Measurements from ENCODE around the gene GRAMD2A. TPM values are rescaled to one million over a fixed set of nuclear protein-coding genes. Genes with fewer than 3 reads are reported as not detected.

The GRAMD2A gene
- total and polyA plus RNA-seq, 10 of the 15 experiments (the other 5 are each of a cell fraction or from before 2014, with no cell fraction given): 0.02 to 0.35 TPM; not detected in 8

DNA sequence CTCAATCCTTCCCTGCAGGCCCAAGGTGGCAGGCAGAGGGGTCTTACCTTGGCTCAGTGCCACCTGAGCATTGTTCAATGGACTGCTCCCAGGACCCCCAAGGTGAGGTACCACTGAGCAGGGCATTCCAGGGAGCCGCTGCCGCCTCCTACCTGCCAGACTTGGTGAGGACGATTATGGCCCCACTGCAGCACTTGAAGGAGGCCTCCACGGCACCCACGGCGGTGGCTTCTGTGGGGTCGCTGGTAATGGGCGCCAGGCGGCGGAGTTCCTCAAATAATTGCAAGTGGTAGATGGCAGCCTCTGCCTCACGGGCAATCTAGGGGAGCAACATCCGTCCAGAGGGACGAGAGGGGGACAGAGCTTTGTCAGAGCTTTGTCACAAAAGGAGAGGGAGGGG lies 4.7 kb upstream of the GRAMD2A start:
- in situ Hi-C loops (cut with MboI): no loop called here
- DNase-seq (ENCODE audit: low read depth, low spot score) (no peak), FAIRE-seq (no peak), ATAC-seq (no peak)
- POLR2A ChIA-PET: interaction anchor here (0.5 kb wide), 1 partner anchor 20 kb away, joined by 4 read pairs; no protein-coding TSS in a partner anchor
- RAD21 ChIA-PET (ENCODE audit: unreplicated experiment): interaction anchor here (1.0 kb wide), 1 partner anchor 24 kb away, joined by 4 read pairs; no protein-coding TSS in a partner anchor
- Histone ChIP-seq H3K4me1 (ENCODE audit: control insufficient read depth, insufficient read depth, low read length) (no peaks in the 10 kb centered on the region), H3K27me3 (replicated peaks in 1 of 2; ENCODE audit: control insufficient read depth in 2 of 2, insufficient read depth in 2 of 2, low read length in 1 of 2) (no peaks in the 10 kb centered on the region), H4K20me1 (ENCODE audit: control insufficient read depth, insufficient read depth) (peaks cover 16% of the 10 kb centered on the region), H2AFZ (ENCODE audit: control insufficient read depth, low read depth, low read length) (no peak overlapping the region), H3K4me3 (no peak overlapping the region), H3K36me3 (ENCODE audit: control insufficient read depth in 2 of 2, insufficient read depth in 2 of 2, low read length in 1 of 2) (peaks cover 74 to 75% of the 10 kb centered on the region in 2 experiments), H3K9ac (ENCODE audit: control insufficient read depth, insufficient read depth, low read length) (no peak overlapping the region), H3K4me2 (ENCODE audit: control insufficient read depth, insufficient read depth) (no peak overlapping the region), H3K79me2 (ENCODE audit: control insufficient read depth, insufficient read depth, low read length) (no peaks in the 10 kb centered on the region), H3K9me3 (replicated peaks; ENCODE audit: control insufficient read depth, insufficient read depth, low read length) (no peaks in the 10 kb centered on the region), H3K27ac (ENCODE audit: control insufficient read depth, insufficient read depth) (no peak overlapping the region)
- TF ChIP-seq, protein P1, sequence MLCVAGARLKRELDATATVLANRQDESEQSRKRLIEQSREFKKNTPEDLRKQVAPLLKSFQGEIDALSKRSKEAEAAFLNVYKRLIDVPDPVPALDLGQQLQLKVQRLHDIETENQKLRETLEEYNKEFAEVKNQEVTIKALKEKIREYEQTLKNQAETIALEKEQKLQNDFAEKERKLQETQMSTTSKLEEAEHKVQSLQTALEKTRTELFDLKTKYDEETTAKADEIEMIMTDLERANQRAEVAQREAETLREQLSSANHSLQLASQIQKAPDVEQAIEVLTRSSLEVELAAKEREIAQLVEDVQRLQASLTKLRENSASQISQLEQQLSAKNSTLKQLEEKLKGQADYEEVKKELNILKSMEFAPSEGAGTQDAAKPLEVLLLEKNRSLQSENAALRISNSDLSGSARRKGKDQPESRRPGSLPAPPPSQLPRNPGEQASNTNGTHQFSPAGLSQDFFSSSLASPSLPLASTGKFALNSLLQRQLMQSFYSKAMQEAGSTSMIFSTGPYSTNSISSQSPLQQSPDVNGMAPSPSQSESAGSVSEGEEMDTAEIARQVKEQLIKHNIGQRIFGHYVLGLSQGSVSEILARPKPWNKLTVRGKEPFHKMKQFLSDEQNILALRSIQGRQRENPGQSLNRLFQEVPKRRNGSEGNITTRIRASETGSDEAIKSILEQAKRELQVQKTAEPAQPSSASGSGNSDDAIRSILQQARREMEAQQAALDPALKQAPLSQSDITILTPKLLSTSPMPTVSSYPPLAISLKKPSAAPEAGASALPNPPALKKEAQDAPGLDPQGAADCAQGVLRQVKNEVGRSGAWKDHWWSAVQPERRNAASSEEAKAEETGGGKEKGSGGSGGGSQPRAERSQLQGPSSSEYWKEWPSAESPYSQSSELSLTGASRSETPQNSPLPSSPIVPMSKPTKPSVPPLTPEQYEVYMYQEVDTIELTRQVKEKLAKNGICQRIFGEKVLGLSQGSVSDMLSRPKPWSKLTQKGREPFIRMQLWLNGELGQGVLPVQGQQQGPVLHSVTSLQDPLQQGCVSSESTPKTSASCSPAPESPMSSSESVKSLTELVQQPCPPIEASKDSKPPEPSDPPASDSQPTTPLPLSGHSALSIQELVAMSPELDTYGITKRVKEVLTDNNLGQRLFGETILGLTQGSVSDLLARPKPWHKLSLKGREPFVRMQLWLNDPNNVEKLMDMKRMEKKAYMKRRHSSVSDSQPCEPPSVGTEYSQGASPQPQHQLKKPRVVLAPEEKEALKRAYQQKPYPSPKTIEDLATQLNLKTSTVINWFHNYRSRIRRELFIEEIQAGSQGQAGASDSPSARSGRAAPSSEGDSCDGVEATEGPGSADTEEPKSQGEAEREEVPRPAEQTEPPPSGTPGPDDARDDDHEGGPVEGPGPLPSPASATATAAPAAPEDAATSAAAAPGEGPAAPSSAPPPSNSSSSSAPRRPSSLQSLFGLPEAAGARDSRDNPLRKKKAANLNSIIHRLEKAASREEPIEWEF (IDR thresholded peaks at IDR 0.05; ENCODE audit: insufficient replicate concordance, low read depth, low read length): no peak
- no peak for TF ChIP-seq PAX8 (IDR thresholded peaks at IDR 0.05)
- no peak for TF ChIP-seq TCF3 (IDR thresholded peaks at IDR 0.05; ENCODE audit: borderline replicate concordance, insufficient read depth, low read depth, low read length)
- TF ChIP-seq CHD4 (IDR thresholded peaks at IDR 0.05): no peak
- no peak for TF ChIP-seq RAD51 (IDR thresholded peaks at IDR 0.05)
- TF ChIP-seq ZNF217 (IDR thresholded peaks at IDR 0.05): no peak
- no peak for TF ChIP-seq BCL11A (IDR thresholded peaks at IDR 0.05; ENCODE audit: low read depth, low read length)
- TF ChIP-seq, protein P2, sequence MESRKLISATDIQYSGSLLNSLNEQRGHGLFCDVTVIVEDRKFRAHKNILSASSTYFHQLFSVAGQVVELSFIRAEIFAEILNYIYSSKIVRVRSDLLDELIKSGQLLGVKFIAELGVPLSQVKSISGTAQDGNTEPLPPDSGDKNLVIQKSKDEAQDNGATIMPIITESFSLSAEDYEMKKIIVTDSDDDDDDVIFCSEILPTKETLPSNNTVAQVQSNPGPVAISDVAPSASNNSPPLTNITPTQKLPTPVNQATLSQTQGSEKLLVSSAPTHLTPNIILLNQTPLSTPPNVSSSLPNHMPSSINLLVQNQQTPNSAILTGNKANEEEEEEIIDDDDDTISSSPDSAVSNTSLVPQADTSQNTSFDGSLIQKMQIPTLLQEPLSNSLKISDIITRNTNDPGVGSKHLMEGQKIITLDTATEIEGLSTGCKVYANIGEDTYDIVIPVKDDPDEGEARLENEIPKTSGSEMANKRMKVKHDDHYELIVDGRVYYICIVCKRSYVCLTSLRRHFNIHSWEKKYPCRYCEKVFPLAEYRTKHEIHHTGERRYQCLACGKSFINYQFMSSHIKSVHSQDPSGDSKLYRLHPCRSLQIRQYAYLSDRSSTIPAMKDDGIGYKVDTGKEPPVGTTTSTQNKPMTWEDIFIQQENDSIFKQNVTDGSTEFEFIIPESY (IDR thresholded peaks at IDR 0.05): no peak
- no peak for TF ChIP-seq SMAD1 (IDR thresholded peaks at IDR 0.05; ENCODE audit: low read depth, partially characterized antibody)
- no peak for TF ChIP-seq JUND (IDR thresholded peaks at IDR 0.05; ENCODE audit: low read depth, low read length)
- TF ChIP-seq GABPA (IDR thresholded peaks at IDR 0.05; ENCODE audit: low read depth): no peak
- TF ChIP-seq CHD1 (IDR thresholded peaks at IDR 0.05; ENCODE audit: low read depth, low read length): no peak
- no peak for TF ChIP-seq LARP7 (IDR thresholded peaks at IDR 0.05)
- no peak; the same call in 1 of the 2 replicates for TF ChIP-seq POLR2AphosphoS2 (IDR thresholded peaks at IDR 0.05; ENCODE audit: low read depth, low read length)
- no peak for TF ChIP-seq MEF2A (IDR thresholded peaks at IDR 0.05; ENCODE audit: insufficient read depth, low read depth, low read length)
- TF ChIP-seq KDM1A (IDR thresholded peaks at IDR 0.05; ENCODE audit: borderline replicate concordance): no peak
- no peak for TF ChIP-seq POU2F2 (IDR thresholded peaks at IDR 0.05; ENCODE audit: borderline replicate concordance, low read depth, low read length)
- TF ChIP-seq CBX3 (IDR thresholded peaks at IDR 0.05; ENCODE audit: borderline replicate concordance, low read depth): no peak
- TF ChIP-seq CHD2 (IDR thresholded peaks at IDR 0.05; ENCODE audit: borderline replicate concordance, low read depth, low read length): no peak
- BruUV-seq (replicated peaks): no TSS peak
- CTCF ChIA-PET: interaction anchor here (4.4 kb wide), 1 partner anchor 25 kb away, joined by 27 read pairs; no protein-coding TSS in a partner anchor
- intact Hi-C loops (cut with micrococcal nuclease; ENCODE audit: unreplicated experiment): no loop called here
- 80% methylated on average over 12 of the region's 13 CpGs for WGBS (ENCODE audit: insufficient coverage, insufficient replicate concordance, low lambda C conversion rate, missing lambda C conversion rate)
- SMC1A ChIA-PET (ENCODE audit: uncharacterized antibody, unreplicated experiment): interaction anchor here (1.1 to 3.7 kb wide), 2 partner anchors 25 to 37 kb away, joined by 3 to 16 read pairs; no protein-coding TSS in a partner anchor
